Measurements from ENCODE around the gene MCTP2.

- no peak for TF ChIP-seq SRSF7 (optimal IDR thresholded peaks at IDR 0.05; ENCODE audit: low read depth, low read length)
- TF ChIP-seq OTX1 (CRISPR knock-in tag; IDR thresholded peaks at IDR 0.05), result no peak
- no peak for TF ChIP-seq POLR2AphosphoS5 (IDR thresholded peaks at IDR 0.05; ENCODE audit: control insufficient read depth, insufficient read depth, low read depth, low read length)
- TF ChIP-seq POLR2A (conservative IDR thresholded peaks at IDR 0.05), result no peak
These were observed 32.7 kb upstream of the MCTP2 start for GRCh38 chr15:94198633-94199032.

All from K562 (cell line).